ENCODE data around the gene LRMDA. TPM values are rescaled to one million over a fixed set of nuclear protein-coding genes. Genes with fewer than 3 reads are reported as not detected.

Gene LRMDA
- polyA plus RNA-seq, 1 donor (not counting 4 experiments of a cell fraction or from before 2014, with no cell fraction given): not detected

- no peak overlapping the region for H3K27ac ChIP-seq (ENCODE audit: control insufficient read depth, insufficient read depth, low read length)
- no peak overlapping the region for H3K4me2 ChIP-seq (ENCODE audit: control insufficient read depth, extremely low read depth, insufficient read depth, low read depth, low read length)
- no peaks in the 10 kb centered on the region for H3K27me3 ChIP-seq (ENCODE audit: control insufficient read depth, extremely low read depth, insufficient read depth, low read length)
- H3K36me3 ChIP-seq (ENCODE audit: control insufficient read depth in 2 of 2, extremely low read depth in 1 of 2, insufficient read depth in 2 of 2, low read length in 2 of 2): no peaks in the 10 kb centered on the region
- no peaks in the 10 kb centered on the region for H3K9me1 ChIP-seq (ENCODE audit: control insufficient read depth, extremely low read depth, insufficient read depth, low read length)
- H3K4me1 ChIP-seq (ENCODE audit: control insufficient read depth, extremely low read depth, insufficient read depth, low read length): no peaks in the 10 kb centered on the region
- no peaks in the 10 kb centered on the region for H4K20me1 ChIP-seq (ENCODE audit: control insufficient read depth, extremely low read depth, insufficient read depth, low read length)
- dilution Hi-C loops (cut with MboI; ENCODE audit: extremely low pct_ligation_motif_present, low sequenced_read_pairs): no loop called here
- no peak overlapping the region for H3K9ac ChIP-seq (ENCODE audit: control insufficient read depth, extremely low read depth, insufficient read depth, low read length)
- no peaks in the 10 kb centered on the region for H3K9me3 ChIP-seq (ENCODE audit: control insufficient read depth, low read depth, low read length)
- no peak for FAIRE-seq
- DNase-seq (ENCODE audit: low read depth, low spot score): no peak
- TF ChIP-seq CTCF (optimal IDR thresholded peaks at IDR 0.05 in 1 of 3, IDR thresholded peaks at IDR 0.05 in 1 of 3, conservative IDR thresholded peaks at IDR 0.05 in 1 of 3; ENCODE audit: extremely low read depth in 1 of 3, insufficient read depth in 2 of 3, low read length in 3 of 3) (no peak), EZH2 (IDR thresholded peaks at IDR 0.05; ENCODE audit: low read length) (no peak)
- H3K4me3 ChIP-seq (ENCODE audit: control insufficient read depth in 2 of 3, extremely low read depth in 1 of 3, insufficient read depth in 2 of 3, low read depth in 1 of 3, low read length in 3 of 3): no peak overlapping the region
- no peaks in the 10 kb centered on the region for H3K79me2 ChIP-seq (ENCODE audit: control insufficient read depth, insufficient read depth, low read length)
- H2AFZ ChIP-seq (ENCODE audit: control insufficient read depth, low read length): no peak overlapping the region
Observed at GRCh38 chr10:75623310-75624093, 192.1 kb downstream of the LRMDA start.

GRCh38 chr10:75624638-75625037, 193.2 kb downstream of the LRMDA start:
- Histone ChIP-seq H3K27ac (ENCODE audit: control insufficient read depth, insufficient read depth, low read length) (no peak overlapping the region), H3K9me3 (ENCODE audit: control insufficient read depth, low read depth, low read length) (no peaks in the 10 kb centered on the region), H3K4me2 (ENCODE audit: control insufficient read depth, extremely low read depth, insufficient read depth, low read depth, low read length) (no peak overlapping the region), H3K9me1 (ENCODE audit: control insufficient read depth, extremely low read depth, insufficient read depth, low read length) (no peaks in the 10 kb centered on the region), H3K36me3 (ENCODE audit: control insufficient read depth in 2 of 2, extremely low read depth in 1 of 2, insufficient read depth in 2 of 2, low read length in 2 of 2) (no peaks in the 10 kb centered on the region), H3K79me2 (ENCODE audit: control insufficient read depth, insufficient read depth, low read length) (no peaks in the 10 kb centered on the region), H3K9ac (ENCODE audit: control insufficient read depth, extremely low read depth, insufficient read depth, low read length) (no peak overlapping the region), H2AFZ (ENCODE audit: control insufficient read depth, low read length) (no peak overlapping the region), H3K4me3 (ENCODE audit: control insufficient read depth in 2 of 3, extremely low read depth in 1 of 3, insufficient read depth in 2 of 3, low read depth in 1 of 3, low read length in 3 of 3) (no peak overlapping the region), H4K20me1 (ENCODE audit: control insufficient read depth, extremely low read depth, insufficient read depth, low read length) (no peaks in the 10 kb centered on the region), H3K4me1 (ENCODE audit: control insufficient read depth, extremely low read depth, insufficient read depth, low read length) (no peaks in the 10 kb centered on the region), H3K27me3 (ENCODE audit: control insufficient read depth, extremely low read depth, insufficient read depth, low read length) (no peaks in the 10 kb centered on the region)
- DNase-seq (ENCODE audit: low read depth, low spot score) (no peak), FAIRE-seq (no peak)
- dilution Hi-C loops (cut with MboI; ENCODE audit: extremely low pct_ligation_motif_present, low sequenced_read_pairs): no loop called here
- TF ChIP-seq CTCF (optimal IDR thresholded peaks at IDR 0.05 in 1 of 3, IDR thresholded peaks at IDR 0.05 in 1 of 3, conservative IDR thresholded peaks at IDR 0.05 in 1 of 3; ENCODE audit: extremely low read depth in 1 of 3, insufficient read depth in 2 of 3, low read length in 3 of 3): no peak
- no peak for TF ChIP-seq EZH2 (IDR thresholded peaks at IDR 0.05; ENCODE audit: low read length)

Measured in keratinocyte (primary cell).